Omental fat pad (tissue), 4 donors: ENCODE results near the gene ADAM15. TPM values are rescaled to one million over a fixed set of nuclear protein-coding genes. Genes with fewer than 3 reads are reported as not detected.

ENCODE experiments used
- ATAC-seq: fragments of 150-250 bp; one replicate; pipeline ENCODE4 v1.9.1; 2016; ENCODE audit warnings: mild to moderate bottlenecking, moderate library complexity; ENCODE audit not compliant: low FRiP score
- DNase-seq: peaks from one replicate; pipeline ENCODE4 v3.0.0-alpha.2; 2019; ENCODE audit warnings: low spot score
- CTCF ChIP-seq, 3 donors: fragments of 450-650 bp; IDR thresholded peaks; one replicate each; pipeline ENCODE4 v1.5.1; 2016 to 2017; ENCODE audit warnings: antibody characterized with exemption in 3 of 3, mild to moderate bottlenecking in 3 of 3, moderate library complexity in 2 of 3
- total RNA-seq, 4 donors: library from RNA; depleted of rRNA; stranded (reverse); fragments of >200 nt; gene quantifications; one replicate each; pipeline ENCODE4 v1.1.0, GENCODE V29; 2016

Gene ADAM15
- total RNA-seq, 4 donors from 2014 or later: 116 to 262 (median 157) TPM

DNA sequence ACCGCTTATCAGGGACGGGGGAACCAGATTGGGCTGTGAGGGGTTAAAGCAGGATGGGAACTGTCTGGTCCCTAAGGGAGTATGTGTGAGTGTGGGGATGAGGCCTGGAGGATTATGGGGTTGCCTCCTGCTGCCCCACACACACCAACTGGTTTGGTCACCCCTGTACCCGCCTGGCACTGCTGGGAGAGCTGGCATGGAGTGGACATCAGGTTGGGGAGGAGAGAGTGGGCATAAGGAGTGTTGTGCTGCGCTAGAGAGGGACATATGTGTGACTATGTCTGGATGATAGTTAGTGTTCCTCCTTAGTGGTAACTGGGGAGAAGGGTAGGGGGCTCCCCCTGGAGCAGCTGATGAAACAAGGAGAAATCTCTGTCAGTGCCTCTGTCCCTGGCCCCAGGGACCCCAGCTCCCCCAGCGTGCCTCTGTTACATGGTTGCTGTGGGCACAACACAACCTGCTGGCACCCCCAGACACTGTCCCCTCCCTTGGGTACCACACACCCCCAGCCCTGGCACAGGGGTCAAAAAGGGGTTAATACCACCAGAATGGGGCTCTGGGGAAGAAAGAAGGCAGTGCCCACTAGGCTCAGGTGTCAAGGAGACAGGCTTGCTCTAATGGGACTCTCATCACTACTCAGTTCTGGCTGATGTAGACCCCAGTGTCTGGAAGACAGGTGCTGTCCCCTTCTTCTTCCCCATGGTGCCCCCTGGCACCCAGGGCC lies 46.6 kb upstream of the ADAM15 start:
- no peak for TF ChIP-seq CTCF (IDR thresholded peaks at IDR 0.05)
- no peak for ATAC-seq

GRCh38 chr1:155005076-155006011 lies 45.8 kb upstream of the ADAM15 start:
- TF ChIP-seq CTCF (IDR thresholded peaks at IDR 0.05): no peak
- ATAC-seq: peak; percentile 7
- no peak for DNase-seq

More for the DNA sequence above, 46.6 kb upstream of the ADAM15 start:
- DNase-seq: no peak

DNA sequence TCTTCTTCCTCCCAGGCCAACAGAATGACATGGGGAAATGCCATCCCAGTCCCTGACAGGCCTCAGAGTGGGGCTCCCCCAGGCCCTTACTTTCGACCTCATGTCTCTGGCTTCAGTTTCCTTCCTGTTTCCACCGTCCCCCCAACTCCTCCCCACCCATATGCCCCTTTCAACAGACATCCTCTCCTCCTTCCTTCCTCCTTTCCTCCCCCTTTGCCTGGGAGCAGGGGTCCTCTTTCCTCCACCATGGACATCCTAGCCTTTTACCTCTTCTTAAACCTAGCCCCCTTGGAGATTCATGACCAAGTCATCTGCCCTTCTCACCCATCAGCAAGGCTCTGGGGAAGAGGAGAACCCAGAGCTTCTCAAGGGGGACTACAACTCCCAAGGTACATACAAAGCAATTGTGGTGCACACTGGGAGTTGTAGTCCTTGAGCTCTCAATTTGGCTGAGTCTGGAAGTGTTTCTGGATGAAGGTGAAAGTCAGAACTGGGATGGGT lies 44.5 kb upstream of the ADAM15 start:
- ATAC-seq (no peak), DNase-seq (no peak)

DNA sequence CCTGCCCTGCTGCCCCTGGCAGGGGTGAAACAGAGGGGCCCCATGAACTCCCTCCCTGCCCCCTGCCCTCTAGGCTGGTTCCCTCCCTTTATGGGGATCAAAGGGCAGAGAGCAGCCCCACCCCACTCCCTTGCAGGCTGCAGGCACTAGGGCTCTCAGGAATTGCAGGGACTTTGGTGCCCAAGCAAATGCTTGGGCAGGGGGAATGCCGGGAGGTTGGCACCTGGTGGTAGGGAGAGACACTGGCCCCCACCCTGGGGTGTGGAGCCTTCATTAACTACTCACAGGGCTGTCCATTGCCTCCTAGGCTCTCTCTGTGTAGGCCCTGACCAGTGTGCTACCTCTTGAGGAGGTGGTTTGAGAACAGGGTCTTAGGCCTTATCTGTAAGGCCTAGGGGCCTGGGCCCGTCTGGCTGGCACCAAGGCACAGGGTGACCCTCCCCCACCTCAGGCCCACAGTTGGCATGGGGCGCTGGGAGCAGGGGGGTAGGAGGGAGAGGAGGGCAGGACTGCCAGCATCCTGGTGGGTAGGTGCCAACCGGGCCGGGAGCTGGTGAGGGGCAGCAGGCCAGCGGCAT lies 43.8 kb upstream of the ADAM15 start:
- no peak for ATAC-seq
- TF ChIP-seq CTCF (IDR thresholded peaks at IDR 0.05): no peak
- DNase-seq: no peak

More for the DNA sequence above, 44.5 kb upstream of the ADAM15 start:
- no peak for TF ChIP-seq CTCF (IDR thresholded peaks at IDR 0.05)

GRCh38 chr1:155008015-155008941 lies 42.8 kb upstream of the ADAM15 start:
- no peak for ATAC-seq
- DNase-seq: no peak
- no peak for TF ChIP-seq CTCF (IDR thresholded peaks at IDR 0.05)

DNA sequence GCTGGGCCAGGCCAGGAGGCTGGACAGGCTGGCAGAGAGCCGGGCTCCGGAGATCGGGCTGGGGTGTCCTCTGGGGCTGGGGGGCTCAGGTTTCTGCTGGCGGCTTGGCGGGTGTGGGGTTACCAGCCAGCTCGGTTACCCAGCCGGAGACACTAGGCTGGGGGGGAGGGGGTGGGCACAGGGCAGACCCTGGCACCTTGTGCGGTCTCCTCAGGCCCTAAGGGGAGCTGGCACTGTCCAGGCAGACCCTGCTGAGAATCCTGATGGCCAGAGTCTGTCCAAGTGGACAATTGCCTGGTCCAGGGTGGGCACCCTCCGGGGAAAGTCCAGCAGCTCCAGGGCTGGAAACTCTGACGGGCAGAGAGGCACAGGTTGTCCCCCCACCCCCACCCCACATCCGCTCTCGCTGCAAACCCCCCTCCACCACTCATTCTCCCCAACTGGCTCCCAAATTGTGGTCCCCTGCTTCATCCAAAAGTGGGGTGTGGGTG lies 41.9 kb upstream of the ADAM15 start:
- DNase-seq: no peak
- no peak for ATAC-seq

More for the DNA sequence above, 41.9 kb upstream of the ADAM15 start:
- no peak for TF ChIP-seq CTCF (IDR thresholded peaks at IDR 0.05)
